Stimulated activated memory B cell treated with anti-CD40 and anti-IgM and Interleukin-4, amounts not matched to agents 10 μg/mL and 1 μg/mL and 100 μg/mL, for 72 hours (primary cell): ENCODE data around the gene ACSBG1.

ENCODE experiments used
- ATAC-seq: fragments of 150-1000 bp; cut with Tn5 transposase; 2 replicates; pipeline ENCODE4 v1.10.0; 2021
- H3K27ac Mint-ChIP-seq: one replicate; pipeline ENCODE4 v1.8.0; 2022; ENCODE audit warnings: mild to moderate bottlenecking, mixed read lengths
- H3K27me3 Mint-ChIP-seq: one replicate; pipeline ENCODE4 v1.8.0; 2022; ENCODE audit warnings: mixed read lengths
- H3K36me3 Mint-ChIP-seq: one replicate; pipeline ENCODE4 v1.8.0; 2022; ENCODE audit warnings: mixed read lengths
- H3K4me1 Mint-ChIP-seq: one replicate; pipeline ENCODE4 v1.8.0; 2022; ENCODE audit warnings: mixed read lengths
- H3K4me3 Mint-ChIP-seq: one replicate; pipeline ENCODE4 v1.8.0; 2022; ENCODE audit warnings: mild to moderate bottlenecking, moderate library complexity, mixed read lengths
- H3K9me3 Mint-ChIP-seq: one replicate; pipeline ENCODE4 v1.8.0; 2022; ENCODE audit warnings: mixed read lengths

Gene ACSBG1

DNA sequence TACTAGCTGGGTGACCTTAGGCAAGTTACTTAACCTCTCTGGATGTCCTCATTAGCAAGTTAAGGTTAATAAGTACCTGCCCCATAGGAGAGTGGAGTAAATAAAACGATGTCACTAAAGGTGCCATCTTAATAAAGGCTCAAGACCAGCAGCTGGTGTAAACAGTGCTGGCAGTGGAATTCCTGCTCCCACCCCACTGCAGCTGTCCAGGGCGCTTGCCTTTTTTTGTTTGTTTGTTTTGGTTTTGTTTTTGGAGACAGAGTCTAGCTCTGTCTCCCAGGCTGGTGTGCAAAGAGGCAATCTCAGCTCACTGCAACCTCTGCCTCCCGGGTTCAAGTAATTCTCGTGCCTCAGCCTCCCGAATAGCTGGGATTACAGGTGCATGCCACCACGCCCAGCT is 56.3 kb downstream of the ACSBG1 start:
- H3K27ac Mint-ChIP-seq: no peak overlapping the region
- H3K36me3 Mint-ChIP-seq: peaks cover 5% of the 10 kb centered on the region
- ATAC-seq: no peak
- H3K4me1 Mint-ChIP-seq: peaks cover 31% of the 10 kb centered on the region
- H3K4me3 Mint-ChIP-seq: no peak overlapping the region
- H3K9me3 Mint-ChIP-seq: no peaks in the 10 kb centered on the region
- H3K27me3 Mint-ChIP-seq: no peaks in the 10 kb centered on the region

- H3K4me3 Mint-ChIP-seq: no peak overlapping the region
- peaks cover 10% of the 10 kb centered on the region for H3K36me3 Mint-ChIP-seq
- H3K9me3 Mint-ChIP-seq: no peaks in the 10 kb centered on the region
- H3K27me3 Mint-ChIP-seq: no peaks in the 10 kb centered on the region
- H3K27ac Mint-ChIP-seq: no peak overlapping the region
- no peak for ATAC-seq
- H3K4me1 Mint-ChIP-seq: peaks cover 31% of the 10 kb centered on the region
Observed at GRCh38 chr15:78177447-78177873, 56.9 kb downstream of the ACSBG1 start.

GRCh38 chr15:78175330-78175729 is 59.0 kb downstream of the ACSBG1 start:
- H3K4me3 Mint-ChIP-seq: no peak overlapping the region
- H3K4me1 Mint-ChIP-seq: peaks cover 48% of the 10 kb centered on the region
- ATAC-seq: no peak
- no peaks in the 10 kb centered on the region for H3K27me3 Mint-ChIP-seq
- peaks cover 12% of the 10 kb centered on the region for H3K36me3 Mint-ChIP-seq
- H3K9me3 Mint-ChIP-seq: no peaks in the 10 kb centered on the region
- H3K27ac Mint-ChIP-seq: peak overlapping the region; percentile 62

GRCh38 chr15:78174401-78174800 is 60.0 kb downstream of the ACSBG1 start:
- no peaks in the 10 kb centered on the region for H3K27me3 Mint-ChIP-seq
- no peaks in the 10 kb centered on the region for H3K9me3 Mint-ChIP-seq
- no peak overlapping the region for H3K4me3 Mint-ChIP-seq
- peak; percentile 56 for ATAC-seq
- H3K4me1 Mint-ChIP-seq: peaks cover 54% of the 10 kb centered on the region
- H3K36me3 Mint-ChIP-seq: peaks cover 19% of the 10 kb centered on the region
- H3K27ac Mint-ChIP-seq: peak overlapping the region; percentile 62

DNA sequence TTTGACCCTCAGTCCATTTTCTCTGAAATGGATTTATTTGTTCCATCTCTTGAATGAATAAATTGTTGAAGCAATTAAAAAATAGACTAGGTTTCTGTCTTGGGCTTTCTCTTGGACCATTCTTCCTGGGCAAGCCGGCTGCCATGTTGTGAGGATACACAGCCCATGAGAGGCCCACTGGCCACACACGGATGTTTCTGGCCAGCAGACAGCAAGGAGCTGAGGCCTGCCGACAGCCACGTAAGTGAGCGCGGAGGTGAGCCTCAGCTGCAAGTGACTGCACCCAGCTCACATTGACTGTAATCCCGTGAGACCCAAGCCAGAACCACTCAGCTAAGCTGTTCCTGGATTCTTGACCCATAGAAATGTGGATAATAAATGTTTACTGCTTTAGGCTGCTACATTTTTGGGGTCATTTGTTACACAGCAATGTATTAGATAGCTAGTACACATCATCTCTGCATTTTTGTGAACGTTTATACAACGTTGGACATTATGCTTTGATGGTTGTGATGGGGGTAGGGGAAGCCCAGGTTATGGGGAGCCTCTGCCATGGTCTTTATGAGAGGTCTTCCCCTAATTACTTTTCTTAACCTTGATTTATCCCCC is 62.4 kb downstream of the ACSBG1 start:
- H3K4me1 Mint-ChIP-seq: peaks cover 68% of the 10 kb centered on the region
- H3K4me3 Mint-ChIP-seq: no peak overlapping the region
- ATAC-seq: no peak
- peaks cover 19% of the 10 kb centered on the region for H3K36me3 Mint-ChIP-seq
- peak overlapping the region; percentile 62 for H3K27ac Mint-ChIP-seq
- H3K27me3 Mint-ChIP-seq: no peaks in the 10 kb centered on the region
- H3K9me3 Mint-ChIP-seq: no peaks in the 10 kb centered on the region

- Mint-ChIP-seq H3K27ac (peak overlapping the region; percentile 62), H3K36me3 (peaks cover 25% of the 10 kb centered on the region), H3K9me3 (no peaks in the 10 kb centered on the region), H3K27me3 (no peaks in the 10 kb centered on the region), H3K4me3 (peak overlapping the region; percentile 64), H3K4me1 (peaks cover 68% of the 10 kb centered on the region)
- ATAC-seq: peak; percentile 87
Observed at GRCh38 chr15:78170848-78171773, 63.3 kb downstream of the ACSBG1 start.

- peak overlapping the region; percentile 45 for H3K27ac Mint-ChIP-seq
- H3K4me3 Mint-ChIP-seq: no peak overlapping the region
- H3K9me3 Mint-ChIP-seq: no peaks in the 10 kb centered on the region
- peaks cover 44% of the 10 kb centered on the region for H3K36me3 Mint-ChIP-seq
- H3K4me1 Mint-ChIP-seq: peaks cover 47% of the 10 kb centered on the region
- ATAC-seq: peak; percentile 38
- no peaks in the 10 kb centered on the region for H3K27me3 Mint-ChIP-seq
Observed at GRCh38 chr15:78168608-78169007, 65.8 kb downstream of the ACSBG1 start.

- Mint-ChIP-seq H3K27ac (peak overlapping the region; percentile 45), H3K36me3 (peaks cover 48% of the 10 kb centered on the region), H3K27me3 (no peaks in the 10 kb centered on the region), H3K9me3 (no peaks in the 10 kb centered on the region), H3K4me3 (no peak overlapping the region), H3K4me1 (peaks cover 43% of the 10 kb centered on the region)
- peak; percentile 90 for ATAC-seq
Observed at GRCh38 chr15:78167227-78167888, 67.0 kb downstream of the ACSBG1 start.

DNA sequence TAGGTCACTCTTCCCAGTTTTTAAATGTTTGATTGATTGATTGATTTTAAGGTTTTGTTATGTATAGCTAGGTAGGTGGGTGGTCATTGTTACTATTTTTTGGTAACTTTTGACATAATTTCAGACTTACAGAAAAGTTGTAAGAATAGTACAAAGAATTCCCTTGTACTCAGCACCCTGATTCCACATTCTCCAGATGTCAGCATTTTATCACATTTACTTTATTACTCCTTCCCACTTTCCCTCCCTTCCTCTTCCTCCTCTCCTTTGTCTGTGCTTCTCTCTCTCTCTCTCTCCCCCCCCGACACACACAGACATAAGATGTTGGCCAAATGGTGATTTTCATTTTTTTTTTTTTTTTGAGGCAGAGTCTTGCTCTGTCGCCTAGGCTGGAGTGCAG is 70.4 kb downstream of the ACSBG1 start:
- no peaks in the 10 kb centered on the region for H3K9me3 Mint-ChIP-seq
- peaks cover 51% of the 10 kb centered on the region for H3K36me3 Mint-ChIP-seq
- ATAC-seq: no peak
- no peak overlapping the region for H3K27ac Mint-ChIP-seq
- peaks cover 17% of the 10 kb centered on the region for H3K4me1 Mint-ChIP-seq
- no peaks in the 10 kb centered on the region for H3K27me3 Mint-ChIP-seq
- H3K4me3 Mint-ChIP-seq: no peak overlapping the region

DNA sequence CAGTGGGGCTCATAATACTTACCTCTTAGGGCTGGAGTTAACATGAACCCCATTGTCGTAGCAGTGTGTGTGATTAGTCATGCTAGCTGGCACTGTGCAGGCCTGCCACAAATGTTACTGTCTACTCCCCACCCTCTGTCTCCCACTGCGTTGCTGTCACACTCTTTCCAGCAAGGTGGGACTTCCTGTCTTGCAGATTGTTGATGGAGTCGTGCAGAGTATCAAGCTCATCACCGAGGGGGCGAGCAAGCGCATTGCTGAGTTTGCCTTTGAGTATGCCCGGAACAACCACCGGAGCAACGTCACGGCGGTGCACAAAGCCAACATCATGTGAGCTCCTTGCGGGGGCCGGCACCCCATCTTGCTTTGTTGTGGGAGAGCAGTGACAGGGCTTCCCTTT is 72.3 kb downstream of the ACSBG1 start:
- peak overlapping the region; percentile 27 for H3K27ac Mint-ChIP-seq
- ATAC-seq: no peak
- H3K4me1 Mint-ChIP-seq: no peaks in the 10 kb centered on the region
- no peak overlapping the region for H3K4me3 Mint-ChIP-seq
- no peaks in the 10 kb centered on the region for H3K27me3 Mint-ChIP-seq
- H3K36me3 Mint-ChIP-seq: peaks cover 57% of the 10 kb centered on the region
- H3K9me3 Mint-ChIP-seq: no peaks in the 10 kb centered on the region

DNA sequence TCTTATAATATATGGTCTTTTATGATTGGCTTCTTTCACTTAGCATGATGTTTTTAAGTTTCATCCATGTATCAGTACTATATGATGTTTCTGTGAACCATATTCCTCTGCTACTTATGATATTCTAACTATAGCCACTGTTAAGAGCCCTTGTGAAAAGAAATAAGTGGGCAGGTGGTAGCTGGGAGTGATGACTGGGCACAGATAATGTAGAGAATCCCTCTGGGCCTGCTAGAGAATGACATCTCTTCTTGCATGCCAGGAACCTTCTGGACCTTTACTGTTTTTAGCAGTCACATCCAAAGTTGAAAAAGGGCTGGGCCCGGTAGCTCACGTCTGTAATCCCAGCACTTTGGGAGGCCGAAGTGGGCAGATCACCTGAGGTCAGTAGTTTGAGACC is 75.0 kb downstream of the ACSBG1 start:
- Mint-ChIP-seq H3K36me3 (peaks cover 40% of the 10 kb centered on the region), H3K4me3 (no peak overlapping the region), H3K4me1 (no peaks in the 10 kb centered on the region), H3K9me3 (no peaks in the 10 kb centered on the region), H3K27me3 (no peaks in the 10 kb centered on the region), H3K27ac (no peak overlapping the region)
- no peak for ATAC-seq

DNA sequence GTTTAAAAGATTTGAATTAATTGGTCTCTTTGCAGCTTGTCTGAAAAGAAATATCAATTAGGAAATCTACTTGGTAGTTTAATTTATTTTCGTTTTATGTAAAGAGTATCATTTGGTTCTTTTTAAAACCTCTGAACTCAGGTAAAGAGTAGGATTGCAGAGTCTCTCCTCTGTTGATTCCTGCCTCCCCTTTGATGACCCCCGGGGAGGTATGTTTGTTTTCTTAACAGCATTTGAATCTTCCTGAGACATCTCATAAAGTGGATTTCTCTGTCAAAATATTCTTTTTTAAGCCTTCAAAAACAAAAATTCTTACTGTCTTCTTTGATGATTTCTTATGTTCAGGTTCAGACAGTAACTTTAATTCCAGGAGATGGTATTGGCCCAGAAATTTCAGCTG is 77.2 kb downstream of the ACSBG1 start:
- no peak overlapping the region for H3K4me3 Mint-ChIP-seq
- no peak overlapping the region for H3K27ac Mint-ChIP-seq
- H3K36me3 Mint-ChIP-seq: peaks cover 26% of the 10 kb centered on the region
- peaks cover 11% of the 10 kb centered on the region for H3K4me1 Mint-ChIP-seq
- no peak for ATAC-seq
- H3K9me3 Mint-ChIP-seq: no peaks in the 10 kb centered on the region
- no peaks in the 10 kb centered on the region for H3K27me3 Mint-ChIP-seq

DNA sequence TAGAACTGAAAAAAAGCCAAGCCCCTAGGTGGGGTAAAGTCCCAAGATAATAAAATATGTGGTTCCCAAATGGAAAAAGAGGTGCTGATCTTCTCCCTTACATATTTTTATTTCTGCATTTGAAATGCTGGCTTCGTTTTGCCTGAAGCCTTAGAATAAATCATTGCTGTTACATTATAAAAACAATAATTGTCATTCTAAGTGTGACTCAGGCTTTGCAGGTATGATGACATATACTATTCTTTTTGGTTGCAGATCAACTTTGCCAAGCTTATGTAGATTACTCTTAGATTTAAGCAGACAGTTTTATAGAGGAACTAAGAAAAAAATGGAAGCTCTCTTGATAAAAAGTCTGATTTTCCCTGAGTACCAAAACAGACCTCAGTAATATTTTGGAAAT is 77.7 kb downstream of the ACSBG1 start:
- H3K4me1 Mint-ChIP-seq: peaks cover 11% of the 10 kb centered on the region
- no peak overlapping the region for H3K27ac Mint-ChIP-seq
- ATAC-seq: no peak
- H3K36me3 Mint-ChIP-seq: peaks cover 20% of the 10 kb centered on the region
- H3K4me3 Mint-ChIP-seq: no peak overlapping the region
- no peaks in the 10 kb centered on the region for H3K27me3 Mint-ChIP-seq
- H3K9me3 Mint-ChIP-seq: no peaks in the 10 kb centered on the region

DNA sequence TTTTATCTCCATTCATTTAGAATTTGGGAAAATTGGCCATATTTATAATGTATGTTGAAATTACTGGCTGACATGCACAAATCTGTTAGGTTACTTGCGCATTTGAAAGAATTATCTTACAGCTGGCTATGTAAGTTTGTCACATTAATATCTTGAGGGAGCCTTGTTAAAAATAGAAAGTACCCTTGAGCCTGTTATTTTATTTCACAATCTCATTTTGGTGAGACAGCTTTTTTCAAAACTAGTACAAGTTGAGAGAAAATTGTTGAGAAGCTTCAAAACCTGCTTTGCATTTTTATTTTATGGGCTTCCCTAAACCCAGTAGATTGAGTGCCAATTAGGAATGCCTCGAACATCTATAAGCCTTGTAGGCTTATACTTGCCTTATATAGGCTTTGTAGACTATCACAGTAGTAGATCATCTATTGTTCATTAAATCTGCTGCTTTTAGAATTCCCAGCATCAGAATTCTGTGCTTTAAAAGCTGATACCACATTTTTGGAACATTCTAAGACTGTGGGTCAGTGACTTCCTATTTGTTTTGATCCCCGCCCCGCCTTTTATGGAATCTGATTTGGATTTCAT is 78.9 kb downstream of the ACSBG1 start:
- Mint-ChIP-seq H3K27ac (no peak overlapping the region), H3K4me1 (peaks cover 22% of the 10 kb centered on the region), H3K36me3 (peaks cover 20% of the 10 kb centered on the region), H3K9me3 (no peaks in the 10 kb centered on the region), H3K4me3 (no peak overlapping the region), H3K27me3 (no peaks in the 10 kb centered on the region)
- no peak for ATAC-seq

DNA sequence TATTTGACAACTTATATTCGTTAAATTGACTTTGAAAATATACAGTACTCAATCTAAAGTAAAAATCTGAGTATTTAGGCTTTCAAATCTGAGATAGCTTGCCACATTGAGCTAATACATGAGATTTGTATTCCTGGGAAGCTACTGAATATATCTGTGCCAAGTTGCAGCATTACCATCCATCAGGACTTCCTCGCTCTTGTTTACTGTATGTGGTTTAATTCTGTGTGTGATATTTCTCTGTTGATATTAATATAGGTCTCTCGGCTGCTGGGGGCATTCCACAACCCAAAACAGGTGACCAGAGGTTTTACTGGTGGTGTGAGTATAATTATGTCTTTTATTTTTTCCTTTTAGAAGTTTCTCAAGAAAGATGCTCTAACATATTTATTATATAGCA is 79.4 kb downstream of the ACSBG1 start:
- Mint-ChIP-seq H3K27ac (no peak overlapping the region), H3K36me3 (peaks cover 20% of the 10 kb centered on the region)

More for the DNA sequence above, 79.4 kb downstream of the ACSBG1 start:
- Mint-ChIP-seq H3K27me3 (no peaks in the 10 kb centered on the region), H3K4me1 (peaks cover 27% of the 10 kb centered on the region), H3K9me3 (no peaks in the 10 kb centered on the region), H3K4me3 (no peak overlapping the region)
- no peak for ATAC-seq
